Neutrophil (primary cell): ENCODE measurements around the gene LILRB1.
A peak's percentile ranks its signal among the peaks of the same experiment; 100 is the strongest.
"Not testable (repeated sequence)": the region's sequence is repeated elsewhere in the genome, so short reads cannot be mapped to it uniquely, and the experiment has no call there.

ENCODE experiments used
- H3K27ac ChIP-seq: fragments of 200-600 bp; sonication (generic); 2 replicates; pipeline ENCODE4 v1.5.1; 2016; ENCODE audit warnings: mild to moderate bottlenecking, moderate library complexity
- H3K27me3 ChIP-seq: fragments of 200-600 bp; sonication (generic); 2 replicates; pipeline ENCODE4 v1.6.0; 2016; ENCODE audit warnings: mild to moderate bottlenecking
- H3K36me3 ChIP-seq: fragments of 200-600 bp; sonication (generic); 2 replicates; pipeline ENCODE4 v1.5.1; 2017
- H3K4me1 ChIP-seq, 2 experiments: fragments of 200-600 bp in 1 of 2; sonication (generic) in 1 of 2; 1 replicate in 1 of 2; 2 replicates in 1 of 2; pipeline versions ENCODE4 v1.5.1 to v1.6.1; 2013 to 2016; ENCODE audit warnings: low read depth in 1 of 2, low read length in 1 of 2, mild to moderate bottlenecking in 1 of 2, moderate library complexity in 1 of 2; ENCODE audit not compliant: control insufficient read depth in 1 of 2, insufficient read depth in 1 of 2
- H3K4me3 ChIP-seq, 2 experiments: fragments of 200-600 bp in 1 of 2; sonication (generic) in 1 of 2; 1 replicate in 1 of 2; 2 replicates in 1 of 2; pipeline ENCODE4 v1.5.1; 2013 to 2016; ENCODE audit warnings: low read depth in 1 of 2, low read length in 1 of 2, mild to moderate bottlenecking in 1 of 2, moderate library complexity in 1 of 2
- H3K9me3 ChIP-seq: fragments of 200-600 bp; sonication (generic); 2 replicates; pipeline ENCODE4 v1.5.1; 2016
- CTCF ChIP-seq: fragments of 200-600 bp; sonication (generic); IDR thresholded peaks from 2 replicates; pipeline ENCODE4 v1.5.1; 2016; ENCODE audit warnings: antibody characterized with exemption

LILRB1 gene

GRCh38 chr19:54673222-54673621, 42.9 kb downstream of the LILRB1 start:
- no peak overlapping the region for H3K27ac ChIP-seq
- H3K4me3 ChIP-seq = no peak overlapping the region
- TF ChIP-seq CTCF = no peak
- no peaks in the 10 kb centered on the region for H3K36me3 ChIP-seq
- H3K9me3 ChIP-seq = no peaks in the 10 kb centered on the region
- H3K27me3 ChIP-seq = peaks cover 70% of the 10 kb centered on the region
- H3K4me1 ChIP-seq = no peaks in the 10 kb centered on the region

GRCh38 chr19:54674021-54674617, 43.8 kb downstream of the LILRB1 start:
- Histone ChIP-seq H3K9me3 (no peaks in the 10 kb centered on the region), H3K36me3 (no peaks in the 10 kb centered on the region), H3K27ac (no peak overlapping the region), H3K4me1 (no peaks in the 10 kb centered on the region), H3K4me3 (no peak overlapping the region), H3K27me3 (peaks cover 70% of the 10 kb centered on the region)
- peak; percentile 49 for TF ChIP-seq CTCF

- peak; percentile 87 for TF ChIP-seq CTCF
- H3K4me3 ChIP-seq, H3K36me3 ChIP-seq, H3K4me1 ChIP-seq, H3K27ac ChIP-seq, H3K9me3 ChIP-seq: not testable (repeated sequence)
- peaks cover 63% of the 10 kb centered on the region for H3K27me3 ChIP-seq
Measured at GRCh38 chr19:54676210-54676834, 46.0 kb downstream of the LILRB1 start.

- Histone ChIP-seq H3K36me3 (no peaks in the 10 kb centered on the region), H3K27ac (no peak overlapping the region), H3K4me1 (no peaks in the 10 kb centered on the region), H3K9me3 (no peaks in the 10 kb centered on the region), H3K27me3 (peaks cover 63% of the 10 kb centered on the region), H3K4me3 (no peak overlapping the region)
- no peak for TF ChIP-seq CTCF
Measured at GRCh38 chr19:54677217-54677616, 46.9 kb downstream of the LILRB1 start.

- H3K27ac ChIP-seq, H3K4me1 ChIP-seq, H3K9me3 ChIP-seq, H3K36me3 ChIP-seq, H3K4me3 ChIP-seq: not testable (repeated sequence)
- H3K27me3 ChIP-seq = peaks cover 63% of the 10 kb centered on the region
Measured at GRCh38 chr19:54681596-54681995, 51.3 kb downstream of the LILRB1 start.

GRCh38 chr19:54682306-54682856, 52.1 kb downstream of the LILRB1 start:
- TF ChIP-seq CTCF = no peak
- H3K36me3 ChIP-seq = no peaks in the 10 kb centered on the region
- no peaks in the 10 kb centered on the region for H3K9me3 ChIP-seq
- no peak overlapping the region for H3K4me3 ChIP-seq
- peaks cover 3 to 4% of the 10 kb centered on the region in 2 experiments for H3K4me1 ChIP-seq
- no peak overlapping the region for H3K27ac ChIP-seq
- H3K27me3 ChIP-seq = peaks cover 63% of the 10 kb centered on the region
